HG03066 (cell line): ENCODE measurements around the gene SNORC.
"Not testable (repeated sequence)": the region's sequence is repeated elsewhere in the genome, so short reads cannot be mapped to it uniquely, and the experiment has no call there.

ENCODE experiments used
- ATAC-seq: cut with Tn5 transposase; IDR thresholded peaks from one replicate; pipeline ENCODE4 v1.9.1; 2021; ENCODE audit warnings: low read depth; ENCODE audit not compliant: unreplicated experiment

Gene SNORC

DNA sequence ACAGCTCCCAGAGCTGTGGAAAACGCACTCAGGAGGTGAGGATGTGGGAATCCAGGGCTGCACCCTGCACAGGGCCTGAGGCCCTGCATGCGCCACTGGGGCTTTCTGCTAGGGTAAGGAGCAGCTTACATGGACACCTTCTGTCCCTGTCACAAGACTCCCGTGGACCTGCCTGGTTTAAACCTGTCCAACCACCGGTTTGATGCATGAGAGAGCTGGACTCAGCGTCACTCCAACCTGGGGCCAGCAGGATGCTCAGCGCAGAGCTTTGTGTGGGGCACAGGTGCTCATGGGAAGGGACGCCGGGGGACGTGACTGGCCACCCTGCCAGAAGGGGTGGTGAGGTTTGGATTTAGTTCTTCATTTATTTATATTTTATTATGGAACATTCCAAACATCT is 24.2 kb downstream of the SNORC start:
- ATAC-seq, result no peak

- ATAC-seq, result no peak
Observed at GRCh38 chr2:232894746-232895145, 24.7 kb downstream of the SNORC start.

DNA sequence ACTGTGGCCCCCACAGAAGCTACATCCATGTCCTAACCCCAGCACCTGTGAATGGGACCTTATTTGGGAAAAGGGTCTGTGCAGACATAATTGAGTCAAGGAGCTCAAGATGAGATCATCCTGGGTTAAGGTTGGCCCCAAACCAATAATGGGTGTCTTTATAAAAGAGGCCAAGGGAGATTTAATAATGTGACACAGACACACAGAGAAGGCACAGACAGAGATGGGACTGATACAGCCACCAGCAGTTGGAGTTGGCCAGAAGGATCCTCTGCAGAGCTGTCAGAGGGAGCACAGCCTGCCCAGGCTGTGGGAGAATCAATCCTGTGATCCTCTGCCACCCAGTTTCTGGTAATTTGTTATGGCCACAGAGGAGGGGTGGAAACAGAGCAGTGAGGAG is 26.0 kb downstream of the SNORC start:
- ATAC-seq, result no peak

- no peak for ATAC-seq
Observed at GRCh38 chr2:232896720-232897597, 26.9 kb downstream of the SNORC start.

DNA sequence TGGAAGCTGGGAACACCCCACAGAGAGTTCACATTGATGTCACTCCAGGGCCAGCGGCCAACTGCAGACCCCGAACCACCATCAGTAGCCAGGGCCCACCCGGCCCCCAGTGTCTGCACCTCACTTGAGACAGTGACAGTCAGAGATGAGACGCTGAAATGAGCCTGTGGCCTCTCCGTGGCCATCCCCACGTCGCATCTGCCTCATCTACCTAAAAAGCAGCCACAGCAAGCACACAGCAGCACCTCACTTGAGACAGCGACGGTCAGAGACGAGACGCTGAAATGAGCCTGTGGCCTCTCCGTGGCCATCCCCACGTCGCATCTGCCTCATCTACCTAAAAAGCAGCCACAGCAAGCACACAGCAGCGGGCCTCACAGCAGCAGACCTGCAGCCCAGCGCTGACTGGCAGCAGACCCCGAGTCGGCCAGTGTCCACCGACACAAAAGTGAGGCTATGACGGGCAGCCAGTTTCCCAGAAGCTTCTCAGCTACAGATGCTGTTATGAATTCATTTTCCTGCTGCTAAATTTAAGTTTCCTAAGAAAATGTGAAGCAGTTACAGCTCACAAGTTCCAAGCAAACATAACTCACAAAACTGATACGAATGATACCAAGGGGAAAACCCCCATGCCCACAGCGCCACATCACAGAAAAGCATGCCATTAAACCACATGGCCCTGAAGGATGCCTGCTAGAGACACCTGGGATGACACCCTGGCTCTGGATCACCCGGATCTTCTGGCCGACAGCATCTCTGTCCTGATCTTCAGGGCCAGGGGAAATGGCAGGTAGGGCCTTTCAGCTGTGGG is 27.7 kb downstream of the SNORC start:
- no peak for ATAC-seq

DNA sequence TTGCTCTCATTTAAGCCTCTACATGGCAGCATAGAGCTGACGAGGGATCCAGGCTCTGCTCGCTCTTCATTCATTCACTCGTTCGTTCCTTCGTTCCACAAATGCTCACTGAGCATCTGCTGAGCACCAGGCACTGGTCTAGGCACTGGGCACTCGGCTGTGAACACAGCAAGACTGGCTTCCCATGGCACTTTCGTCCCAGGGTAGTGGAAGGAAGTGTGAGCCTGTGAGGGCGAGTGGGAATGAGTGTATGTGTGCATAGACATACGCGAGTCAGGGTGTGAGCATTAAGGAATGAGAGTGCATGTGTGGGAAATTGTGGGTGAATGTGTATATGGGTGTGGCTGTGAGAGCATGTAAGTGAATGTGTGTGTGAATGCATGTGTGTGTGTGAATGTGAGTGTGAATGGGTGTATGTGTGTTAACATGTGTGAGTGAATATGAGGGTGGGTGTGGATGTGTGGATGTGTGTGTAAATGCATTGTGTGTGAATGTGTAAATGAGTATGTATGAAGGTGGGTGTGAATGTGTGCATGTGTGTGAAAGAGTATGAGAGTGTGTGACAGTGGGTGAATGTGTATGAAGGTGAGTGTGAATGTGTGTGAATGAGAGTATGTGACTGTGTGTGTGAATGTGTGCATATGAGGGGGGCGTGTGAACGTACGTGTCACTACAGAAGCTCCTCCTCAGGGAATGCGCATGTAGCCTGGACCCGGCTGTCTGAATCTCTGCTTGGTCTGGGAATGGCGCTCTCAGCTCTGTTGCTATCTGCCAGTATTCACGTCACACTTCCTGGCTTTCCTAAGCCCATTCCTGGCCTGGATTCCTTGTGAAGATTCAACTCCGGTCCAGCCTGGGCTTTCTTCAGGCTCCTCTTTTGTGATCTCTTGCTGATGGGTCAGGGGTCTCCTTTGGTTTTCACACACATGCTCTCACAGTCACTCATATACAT is 28.8 kb downstream of the SNORC start:
- ATAC-seq, result no peak

GRCh38 chr2:232900811-232901735 is 31.0 kb downstream of the SNORC start:
- ATAC-seq, result no peak

GRCh38 chr2:232901736-232902578 is 31.9 kb downstream of the SNORC start:
- ATAC-seq, result no peak

DNA sequence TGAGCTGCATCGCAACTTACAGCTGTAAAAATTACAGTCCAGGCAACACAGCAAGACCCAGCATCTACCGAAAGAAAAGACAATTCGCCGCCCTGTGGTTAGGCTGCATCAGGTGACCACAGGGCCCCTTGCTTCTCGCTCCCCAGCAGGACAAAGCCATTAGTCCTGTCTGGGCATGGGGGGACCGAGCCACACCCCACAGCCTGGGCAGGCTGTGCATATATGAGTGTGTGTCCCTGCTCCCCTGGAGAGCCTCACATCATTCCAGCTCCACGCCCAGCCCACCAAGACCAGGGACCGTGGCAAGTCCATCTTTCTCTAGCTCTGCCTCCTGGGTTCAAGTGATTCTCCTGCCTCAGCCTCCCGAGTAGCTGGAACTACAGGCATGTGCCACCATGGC is 33.9 kb downstream of the SNORC start:
- no peak for ATAC-seq

DNA sequence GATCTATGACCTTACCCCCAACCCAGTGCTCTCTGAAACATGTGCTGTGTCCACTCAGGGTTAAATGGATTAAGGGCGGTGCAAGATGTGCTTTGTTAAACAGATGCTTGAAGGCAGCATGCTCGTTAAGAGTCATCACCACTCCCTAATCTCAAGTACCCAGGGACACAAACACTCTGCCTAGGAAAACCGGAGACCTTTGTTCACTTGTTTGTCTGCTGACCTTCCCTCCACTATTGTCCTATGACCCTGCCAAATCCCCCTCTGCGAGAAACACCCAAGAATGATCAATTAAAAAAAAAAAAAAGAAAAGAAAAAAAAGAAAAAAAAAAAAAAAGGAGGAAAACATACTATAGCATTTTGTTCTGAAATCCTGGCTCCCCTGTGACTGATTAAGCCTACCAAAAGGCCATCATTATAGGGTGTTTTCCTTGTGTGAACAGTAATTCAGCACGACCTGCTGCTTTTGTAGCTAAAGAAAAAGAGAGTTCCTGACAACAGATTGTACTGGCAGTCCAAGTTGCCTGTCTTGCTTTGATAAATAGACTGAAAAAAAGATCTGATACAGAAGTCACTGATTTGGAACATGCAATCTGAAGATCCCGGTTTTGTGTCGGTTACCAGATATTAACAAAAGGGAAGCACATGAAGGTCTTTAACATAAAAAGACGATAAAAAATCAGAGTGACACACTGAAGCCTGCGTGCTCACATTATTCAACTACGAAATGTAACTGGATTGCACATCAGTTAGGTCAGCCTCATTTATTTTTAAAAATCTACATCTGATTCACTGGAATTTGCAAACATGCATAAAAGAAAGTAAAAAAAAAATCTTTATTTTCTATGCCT is 37.0 kb downstream of the SNORC start:
- ATAC-seq, result not testable (repeated sequence)

DNA sequence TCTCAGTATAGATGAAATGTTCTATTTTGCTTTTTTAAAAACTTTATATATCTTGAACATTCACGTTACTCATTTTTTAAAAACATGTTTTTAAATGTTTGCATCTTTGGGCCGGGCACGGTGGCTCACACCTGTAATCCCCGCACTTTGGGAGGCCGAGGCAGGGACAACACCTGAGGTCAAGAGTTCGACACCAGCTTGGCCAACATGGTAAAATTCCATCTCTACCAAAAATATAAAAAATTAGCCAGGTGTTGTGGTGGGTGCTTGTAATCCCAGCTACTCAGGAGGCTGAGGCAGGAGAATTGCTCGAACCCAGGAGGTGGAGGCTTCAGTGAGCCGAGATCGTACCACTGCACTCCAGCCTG is 37.6 kb downstream of the SNORC start:
- not testable (repeated sequence) for ATAC-seq

GRCh38 chr2:232908695-232909094 is 38.6 kb downstream of the SNORC start:
- no peak for ATAC-seq

DNA sequence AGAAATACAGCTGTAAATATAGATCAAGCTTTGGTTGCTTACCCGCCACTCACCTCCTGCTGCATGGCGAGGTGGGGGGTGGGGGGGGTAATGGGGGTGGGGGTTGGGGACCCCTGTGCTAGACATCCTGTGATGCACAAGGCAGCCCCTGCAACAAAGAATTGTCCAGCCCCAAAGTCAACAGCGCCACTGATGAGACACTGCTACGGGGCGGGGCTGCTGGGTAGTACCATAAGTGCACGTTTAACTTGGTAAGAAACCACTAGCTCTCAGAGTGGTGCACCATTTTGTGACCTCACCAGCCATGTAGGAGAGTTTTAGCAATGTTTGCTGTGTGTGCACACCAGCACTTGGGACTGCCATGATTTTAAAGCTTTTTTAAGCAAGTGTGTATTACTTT is 40.3 kb downstream of the SNORC start:
- ATAC-seq, result no peak

GRCh38 chr2:232911712-232912277 is 41.7 kb downstream of the SNORC start:
- no peak for ATAC-seq

- ATAC-seq, result no peak
Observed at GRCh38 chr2:232913903-232914302, 43.8 kb downstream of the SNORC start.

DNA sequence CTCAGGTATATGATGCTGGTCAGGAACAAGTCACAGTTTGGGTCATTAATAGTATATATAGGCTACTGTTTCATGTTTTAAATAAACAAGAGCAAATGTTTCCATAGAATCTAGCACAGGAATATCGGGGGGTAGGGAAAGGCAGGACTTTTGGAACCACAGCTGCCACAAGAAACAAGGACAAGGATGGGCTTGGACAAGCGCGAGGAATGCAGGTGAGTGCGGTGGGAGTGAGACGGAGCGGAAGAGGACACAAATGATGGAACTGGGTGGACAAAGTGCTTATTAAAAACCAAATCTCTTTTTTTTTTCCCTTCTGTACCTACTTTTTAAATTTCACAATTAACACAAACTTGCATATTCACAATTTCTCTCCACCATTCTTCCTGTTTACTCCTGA is 49.1 kb downstream of the SNORC start:
- no peak for ATAC-seq

- ATAC-seq, result no peak
Observed at GRCh38 chr2:232920055-232920454, 50.0 kb downstream of the SNORC start.

- ATAC-seq, result no peak
Observed at GRCh38 chr2:232920760-232921159, 50.7 kb downstream of the SNORC start.
